Measurements from ENCODE around the gene VAV3. TPM values are rescaled to one million over a fixed set of nuclear protein-coding genes. Genes with fewer than 3 reads are reported as not detected.
"Not testable (repeated sequence)": the region's sequence is repeated elsewhere in the genome, so short reads cannot be mapped to it uniquely, and the experiment has no call there.

Gene VAV3, protein sequence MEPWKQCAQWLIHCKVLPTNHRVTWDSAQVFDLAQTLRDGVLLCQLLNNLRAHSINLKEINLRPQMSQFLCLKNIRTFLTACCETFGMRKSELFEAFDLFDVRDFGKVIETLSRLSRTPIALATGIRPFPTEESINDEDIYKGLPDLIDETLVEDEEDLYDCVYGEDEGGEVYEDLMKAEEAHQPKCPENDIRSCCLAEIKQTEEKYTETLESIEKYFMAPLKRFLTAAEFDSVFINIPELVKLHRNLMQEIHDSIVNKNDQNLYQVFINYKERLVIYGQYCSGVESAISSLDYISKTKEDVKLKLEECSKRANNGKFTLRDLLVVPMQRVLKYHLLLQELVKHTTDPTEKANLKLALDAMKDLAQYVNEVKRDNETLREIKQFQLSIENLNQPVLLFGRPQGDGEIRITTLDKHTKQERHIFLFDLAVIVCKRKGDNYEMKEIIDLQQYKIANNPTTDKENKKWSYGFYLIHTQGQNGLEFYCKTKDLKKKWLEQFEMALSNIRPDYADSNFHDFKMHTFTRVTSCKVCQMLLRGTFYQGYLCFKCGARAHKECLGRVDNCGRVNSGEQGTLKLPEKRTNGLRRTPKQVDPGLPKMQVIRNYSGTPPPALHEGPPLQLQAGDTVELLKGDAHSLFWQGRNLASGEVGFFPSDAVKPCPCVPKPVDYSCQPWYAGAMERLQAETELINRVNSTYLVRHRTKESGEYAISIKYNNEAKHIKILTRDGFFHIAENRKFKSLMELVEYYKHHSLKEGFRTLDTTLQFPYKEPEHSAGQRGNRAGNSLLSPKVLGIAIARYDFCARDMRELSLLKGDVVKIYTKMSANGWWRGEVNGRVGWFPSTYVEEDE
- total RNA-seq (2014; rRNA removed; shearing (Covaris generic)): 3.7 and 5.7 TPM in 2 replicates
- polyA plus RNA-seq (2015; cell fraction: cytosol; rRNA removed): 0.69 and 2.0 TPM in 2 replicates
- polyA plus RNA-seq (2015; cell fraction: nucleus; rRNA removed): 1.1 and 3.2 TPM in 2 replicates

DNA sequence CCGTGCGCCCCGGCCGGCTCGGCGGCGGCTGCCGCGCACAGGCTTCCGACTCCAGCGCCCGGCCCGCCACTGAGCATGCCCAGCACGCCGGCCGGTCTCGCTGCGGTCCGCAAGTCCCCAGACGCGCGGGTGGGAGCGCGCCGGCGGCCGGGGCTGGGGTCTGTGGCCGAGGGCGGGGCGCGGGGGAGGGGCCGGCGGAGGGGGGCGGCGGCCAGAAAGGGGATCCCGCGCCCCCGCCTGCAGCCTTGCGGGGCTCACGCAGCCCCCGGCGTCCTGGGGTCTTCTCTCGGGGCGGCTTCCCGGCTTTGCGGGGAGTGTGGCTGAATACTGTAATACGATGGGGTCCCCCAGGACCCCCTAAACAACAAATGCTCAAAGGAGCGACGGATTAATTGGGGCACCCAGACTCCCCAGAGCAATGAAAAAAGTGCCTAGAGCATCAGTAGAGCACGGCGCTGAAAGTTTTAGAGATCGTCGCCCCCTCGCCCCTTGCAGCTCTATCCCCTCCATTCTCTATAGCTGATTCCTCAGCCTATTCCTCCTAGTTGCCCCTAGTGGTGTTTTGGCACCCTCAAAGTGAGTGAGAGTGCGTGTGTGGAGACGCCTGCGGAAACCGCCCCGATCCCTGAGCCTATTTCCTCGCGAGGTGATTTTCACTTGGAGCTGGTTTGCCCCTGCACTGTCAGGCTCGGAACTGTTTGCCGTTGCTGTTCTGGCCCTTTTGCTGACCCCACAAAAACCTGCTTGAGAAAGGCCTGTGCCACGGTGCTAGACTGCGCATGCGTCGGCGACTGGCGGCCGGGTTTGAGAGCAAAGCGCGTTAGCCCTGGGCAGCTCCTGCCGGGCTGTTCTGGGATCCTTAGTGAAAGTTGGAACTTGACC is at the start of gene VAV3:
Gene VAV3 (minus strand): TSS at position 71 of the 882 bp plus-strand sequence. CDS start 311 bp downstream, outside the sequence.
- no peak for DNase-seq (ENCODE audit: low read depth)

DNA sequence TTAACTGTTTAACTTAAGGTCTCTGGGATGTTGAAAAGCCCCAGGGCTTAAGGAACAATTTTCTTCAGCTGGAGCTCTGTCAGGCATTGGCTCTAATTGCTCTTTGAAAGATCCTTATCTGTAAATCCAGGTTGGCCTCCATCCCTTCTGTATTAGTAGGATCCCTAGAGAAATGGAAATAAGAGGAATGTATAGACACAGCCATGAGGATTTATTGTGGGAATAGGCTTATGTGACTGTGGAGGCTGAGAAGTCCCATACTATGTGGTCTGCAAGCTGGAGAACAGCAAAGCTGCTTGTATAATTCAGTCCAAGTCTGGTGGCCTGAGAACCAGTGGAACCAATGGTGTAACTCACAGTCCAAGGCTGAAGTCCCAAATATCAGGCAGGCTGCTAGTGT is 47.6 kb upstream of the VAV3 start:
- DNase-seq (ENCODE audit: low read depth): no peak

DNA sequence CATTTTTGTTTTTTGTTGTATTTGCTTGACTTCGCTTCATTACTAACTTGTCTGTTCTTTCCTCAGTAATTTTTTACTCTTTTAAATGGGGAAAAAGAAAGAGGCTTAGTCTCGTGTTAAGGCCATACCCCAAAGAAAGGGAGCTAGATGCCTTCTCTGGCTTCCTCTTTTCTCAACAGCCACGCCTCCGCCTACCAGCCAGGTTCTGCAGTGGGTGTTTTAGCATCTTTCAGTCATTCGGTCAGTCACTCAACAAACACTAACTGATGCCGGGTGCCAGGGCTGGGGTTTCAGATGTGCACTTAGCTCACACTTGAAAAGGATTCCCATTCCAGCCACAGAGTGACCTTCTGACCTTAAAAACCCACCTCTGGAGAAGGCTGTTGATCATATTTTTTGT is 46.3 kb upstream of the VAV3 start:
- DNase-seq (ENCODE audit: low read depth): no peak

DNA sequence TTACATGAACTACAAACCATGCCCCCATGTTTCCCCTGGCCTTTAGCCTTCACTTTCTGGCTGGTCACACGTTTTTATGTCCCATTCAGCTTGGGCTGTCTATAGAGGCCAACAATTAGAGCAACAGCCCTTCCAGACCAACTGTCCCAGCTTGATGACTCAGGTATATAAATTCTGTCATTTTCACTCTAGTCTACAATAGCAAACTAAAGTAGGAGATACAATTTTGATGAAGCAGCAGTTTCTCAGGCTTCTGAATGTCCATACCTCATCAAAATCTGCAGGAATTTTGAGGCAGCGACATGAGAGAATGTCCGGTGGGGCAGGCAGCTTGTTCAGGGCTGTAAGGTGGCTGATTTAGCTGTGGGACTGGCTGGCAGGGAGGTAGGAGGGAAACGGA is 45.6 kb upstream of the VAV3 start:
- no peak for DNase-seq (ENCODE audit: low read depth)

DNA sequence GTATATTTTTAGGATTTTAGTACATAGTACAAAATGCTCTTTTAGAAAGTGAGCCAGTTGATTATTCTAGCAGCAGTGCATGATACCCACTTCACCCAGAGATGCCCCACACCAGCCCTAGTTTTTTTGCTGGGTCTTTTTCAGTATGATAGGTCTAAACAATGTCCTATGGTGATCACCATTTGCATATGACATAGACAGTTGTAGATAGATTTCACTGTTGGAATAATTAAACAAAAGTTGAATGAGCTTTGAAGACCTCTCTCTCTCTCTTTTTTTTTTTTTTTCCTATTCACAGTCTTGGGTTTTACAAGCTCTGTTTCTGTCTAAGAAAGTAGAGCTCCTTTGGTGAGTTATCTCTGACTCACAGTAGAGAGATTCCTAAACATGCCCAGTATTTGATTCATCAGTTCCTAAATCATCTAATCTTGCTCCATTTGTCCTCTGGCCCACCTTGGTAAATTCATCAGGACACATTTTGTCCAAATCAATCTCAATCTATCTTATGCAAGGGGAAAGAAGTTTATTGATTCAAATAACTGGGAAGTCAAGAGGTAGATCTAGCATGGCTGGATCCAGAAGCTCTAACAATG is 44.7 kb upstream of the VAV3 start:
- DNase-seq (ENCODE audit: low read depth): peak; percentile 86

DNA sequence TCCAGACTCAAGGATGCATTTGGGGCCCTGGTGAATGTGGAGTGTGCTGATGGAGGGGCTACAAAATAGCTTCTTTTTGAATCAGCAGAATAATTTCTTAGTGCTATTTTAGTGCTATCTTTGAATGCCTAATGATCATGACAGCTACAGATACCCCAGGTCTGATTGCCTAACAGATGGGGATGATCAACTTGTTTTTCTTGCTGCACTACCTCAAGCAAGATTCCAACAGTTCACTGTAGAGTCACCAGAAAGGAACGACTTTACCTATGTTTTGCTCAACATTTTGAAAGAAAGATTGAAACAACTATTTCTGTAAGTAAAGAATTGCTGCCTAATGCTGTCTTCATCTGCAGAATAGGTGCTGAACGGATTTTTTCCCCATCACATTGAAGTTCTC is 42.6 kb upstream of the VAV3 start:
- DNase-seq (ENCODE audit: low read depth): no peak

DNA sequence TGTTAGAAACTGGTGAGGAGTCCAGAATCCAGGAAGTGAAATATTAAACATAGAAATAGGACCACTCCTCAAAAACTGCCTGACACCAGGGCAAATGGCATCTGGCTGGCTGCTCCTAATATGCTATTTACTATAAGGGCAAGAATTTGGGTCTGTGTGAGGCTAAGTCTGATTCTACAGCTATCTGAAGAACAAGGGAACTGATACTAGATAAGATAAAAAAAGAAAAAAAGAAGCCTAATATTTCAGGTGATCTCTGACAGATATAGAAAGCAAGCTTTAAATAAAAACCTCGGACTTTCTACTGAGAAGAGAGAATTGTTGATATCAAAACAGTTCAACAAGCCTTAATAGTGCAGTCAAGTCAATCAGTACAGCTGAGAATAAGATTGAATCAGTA is 42.1 kb upstream of the VAV3 start:
- DNase-seq (ENCODE audit: low read depth): no peak

DNA sequence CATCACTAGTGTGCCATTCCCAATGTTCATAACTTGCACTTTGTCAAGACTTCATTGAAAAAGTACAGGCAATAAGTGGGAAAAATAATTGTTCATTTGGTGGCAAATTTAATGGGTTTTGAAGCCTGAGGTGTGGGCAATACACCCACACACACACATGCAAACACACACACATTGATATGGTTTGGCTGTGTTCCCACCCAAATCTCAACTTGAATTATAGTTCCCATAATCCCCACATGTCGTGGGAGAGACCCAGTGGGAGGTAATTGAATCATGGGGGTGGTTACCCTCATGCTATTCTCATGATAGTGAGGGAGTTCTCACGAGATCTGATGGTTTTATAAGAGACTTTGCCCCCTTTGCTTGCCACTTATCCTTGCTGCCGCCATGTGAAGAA is 39.9 kb upstream of the VAV3 start:
- DNase-seq (ENCODE audit: low read depth): not testable (repeated sequence)

DNA sequence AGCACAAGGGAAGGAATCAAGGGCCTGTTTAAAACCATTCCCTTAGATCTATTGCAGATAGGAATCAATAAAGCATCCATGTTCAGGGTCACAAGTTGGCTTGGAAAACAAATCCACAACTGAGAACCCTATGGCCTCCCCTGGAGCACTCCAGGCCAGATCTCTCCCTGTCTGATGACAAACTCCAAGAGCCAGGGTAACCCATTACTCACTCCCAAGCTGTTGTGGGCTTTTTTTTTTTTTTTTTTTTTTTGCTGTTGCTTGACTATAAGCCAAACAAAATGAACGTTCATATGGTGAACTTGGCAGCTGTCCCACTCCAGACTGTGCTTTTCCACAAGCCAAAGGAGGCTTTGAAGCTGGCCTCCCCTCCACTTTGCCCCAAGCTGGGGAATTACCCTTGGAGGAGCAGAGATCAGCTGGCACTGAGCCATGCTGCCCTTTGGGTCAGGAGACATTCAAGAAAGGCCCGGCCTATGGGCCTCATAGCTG is 35.7 kb upstream of the VAV3 start:
- DNase-seq (ENCODE audit: low read depth): peak; percentile 92

DNA sequence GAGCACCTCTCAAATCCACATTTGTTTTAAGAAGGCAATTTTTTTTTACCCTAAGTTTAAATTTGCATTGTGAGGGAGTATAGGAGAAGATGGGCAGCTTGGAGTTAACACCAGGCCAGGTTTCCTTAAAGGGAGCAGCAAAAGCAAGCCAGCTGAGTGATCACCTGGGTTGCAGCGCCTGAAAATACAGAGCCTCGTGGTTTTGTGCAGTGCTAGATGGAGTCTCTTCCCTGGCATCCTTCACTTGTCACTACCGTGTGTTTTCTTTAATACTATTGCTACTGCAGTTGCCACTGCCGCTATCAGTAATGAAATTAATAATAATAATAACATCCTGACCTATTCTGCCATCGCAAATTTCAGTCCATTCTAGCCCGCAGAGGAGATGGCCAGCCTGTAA is 35.2 kb upstream of the VAV3 start:
- no peak for DNase-seq (ENCODE audit: low read depth)

DNA sequence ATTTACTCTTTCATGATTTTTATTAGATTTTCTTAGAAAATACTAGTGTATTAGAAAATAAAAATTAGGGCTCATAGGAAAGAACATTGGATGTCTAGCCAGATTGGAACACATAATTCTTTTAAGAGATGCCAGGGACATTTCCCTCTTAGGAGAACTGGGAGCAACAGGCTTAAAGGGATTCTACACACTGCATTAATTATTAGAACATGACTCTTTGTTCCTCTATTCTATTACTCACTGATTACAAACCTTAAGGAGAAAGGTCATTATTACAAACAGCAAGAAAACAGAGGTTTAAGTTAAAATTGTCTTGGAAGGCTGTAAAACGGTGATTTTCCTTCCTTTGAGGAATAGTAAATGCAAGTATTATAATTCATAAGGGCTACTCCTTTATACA is 32.9 kb upstream of the VAV3 start:
- DNase-seq (ENCODE audit: low read depth): no peak

DNA sequence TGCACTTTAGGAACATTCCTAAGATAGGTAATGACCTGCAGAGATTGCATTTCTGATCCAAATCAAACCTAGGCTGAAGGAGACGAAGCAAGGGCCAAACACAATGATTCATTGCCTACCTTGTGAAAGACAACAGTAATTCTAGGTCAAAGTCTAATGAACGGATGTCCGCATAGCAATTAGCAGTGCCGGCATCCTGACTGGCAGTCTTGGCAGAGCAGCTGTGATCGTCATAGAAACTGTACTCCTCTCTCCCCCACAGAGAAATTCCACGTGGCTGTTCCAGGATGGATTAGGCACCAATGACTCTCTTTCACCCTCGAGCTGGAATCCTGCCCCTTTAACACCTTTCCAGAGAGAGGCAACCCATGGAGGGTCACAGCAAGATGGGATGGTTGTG is 28.9 kb upstream of the VAV3 start:
- DNase-seq (ENCODE audit: low read depth): peak; percentile 35

DNA sequence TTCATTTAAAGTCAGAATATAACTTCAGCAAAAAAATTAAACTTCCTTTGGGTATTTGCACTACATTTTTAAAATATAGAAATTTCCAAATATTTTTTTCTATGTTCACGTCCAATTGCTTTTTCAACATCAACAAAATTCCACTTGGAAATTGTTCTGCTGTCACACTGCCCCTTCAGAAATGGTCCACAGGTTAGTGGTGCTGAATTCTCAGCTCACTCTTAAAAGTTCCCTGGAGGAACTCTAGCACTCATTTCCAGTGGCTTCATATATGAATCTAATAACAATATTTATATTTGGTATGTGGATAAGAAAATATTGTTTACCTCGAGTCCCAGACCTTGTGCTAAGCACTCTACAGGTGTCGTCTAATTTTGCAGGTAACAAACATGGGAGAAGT is 27.4 kb upstream of the VAV3 start:
- no peak for DNase-seq (ENCODE audit: low read depth)

DNA sequence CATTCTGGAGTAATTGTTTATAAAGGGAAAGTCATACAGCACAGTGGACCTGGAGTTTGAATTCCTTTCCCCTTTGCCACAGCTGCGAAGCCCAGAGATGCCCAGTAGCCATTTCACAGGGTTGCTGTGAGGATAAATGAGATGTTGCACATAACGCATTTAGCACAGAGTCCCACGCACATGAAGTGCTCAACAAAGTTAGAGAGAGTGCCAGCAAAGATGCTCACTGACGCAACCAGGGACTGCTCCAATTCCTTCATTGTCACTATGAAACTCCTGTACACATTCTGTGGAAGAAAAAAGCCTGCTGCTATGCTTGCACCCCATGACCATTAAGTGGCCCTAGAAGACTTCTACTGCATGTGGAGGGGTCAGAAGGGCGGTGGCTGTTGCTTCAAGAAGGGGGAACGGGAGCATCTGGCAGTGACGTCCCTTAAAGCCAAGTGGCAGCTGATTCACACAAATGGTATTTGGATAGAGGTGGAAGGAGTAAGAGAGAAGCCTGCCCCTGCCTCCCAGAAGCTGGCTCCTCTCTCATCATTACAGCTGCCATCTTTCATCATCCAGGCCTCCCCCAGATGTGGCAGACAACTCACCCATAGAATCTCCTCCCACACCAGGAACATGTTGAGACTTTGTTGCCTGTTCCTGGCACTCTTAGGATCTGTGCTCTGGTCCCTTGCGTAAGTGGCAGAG is 26.5 kb upstream of the VAV3 start:
- peak; percentile 73 for DNase-seq (ENCODE audit: low read depth)

DNA sequence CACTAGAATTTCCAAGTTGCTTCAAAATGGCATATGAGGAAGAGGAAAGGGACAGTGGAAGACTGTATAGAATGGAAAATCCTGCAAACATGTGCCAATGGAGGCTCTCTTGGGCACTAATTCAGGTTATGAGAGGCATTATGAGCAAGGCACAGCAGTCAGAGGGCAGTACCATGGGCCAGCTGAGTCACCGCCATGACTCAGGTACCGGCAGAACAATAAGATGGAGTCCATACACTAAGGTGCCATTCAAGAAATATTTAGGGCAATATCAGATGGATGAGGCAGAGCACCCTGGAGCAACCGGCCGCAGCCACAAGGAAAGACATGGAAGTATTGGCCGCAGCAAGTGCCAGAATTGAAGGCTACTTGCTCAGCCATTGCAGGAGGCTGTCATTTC is 25.6 kb upstream of the VAV3 start:
- DNase-seq (ENCODE audit: low read depth): peak; percentile 76

DNA sequence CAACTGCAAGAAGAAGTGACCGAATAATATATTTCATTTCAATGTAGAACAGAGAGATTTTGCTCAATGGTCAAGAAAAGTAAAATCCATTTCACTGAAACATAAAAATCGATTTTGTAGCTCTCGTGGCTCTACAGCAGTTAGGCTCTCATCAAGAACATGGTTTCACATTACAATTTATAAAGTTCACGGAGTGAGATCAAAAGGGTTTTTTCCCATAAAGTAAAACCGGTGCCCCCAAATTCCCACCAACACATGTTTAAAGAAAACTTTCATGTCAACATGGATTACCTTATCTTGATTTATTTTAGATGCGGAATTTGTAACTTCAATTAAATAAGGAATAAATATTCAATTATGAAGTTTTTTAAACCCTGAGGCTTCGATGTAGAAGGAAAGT is 16.3 kb upstream of the VAV3 start:
- DNase-seq (ENCODE audit: low read depth): no peak

DNA sequence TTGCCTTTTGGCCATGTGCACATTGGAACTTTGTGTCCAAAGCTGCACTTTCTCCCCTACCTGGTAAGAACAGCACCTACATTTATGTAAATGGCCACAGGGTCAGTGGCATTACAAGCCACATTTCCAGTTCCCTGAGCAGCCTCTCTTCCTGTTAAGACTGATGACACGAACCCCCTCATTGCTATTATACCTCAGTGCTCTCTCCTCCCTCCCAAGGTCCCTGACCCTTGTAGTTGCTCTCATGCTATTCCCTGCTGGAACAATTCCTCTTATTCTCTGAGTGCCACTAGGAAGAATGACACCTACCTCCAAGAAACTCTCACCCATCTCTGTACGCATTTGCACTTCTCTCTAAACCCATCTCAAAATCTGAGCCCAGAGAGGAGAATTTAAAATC is 14.9 kb upstream of the VAV3 start:
- DNase-seq (ENCODE audit: low read depth): no peak

DNA sequence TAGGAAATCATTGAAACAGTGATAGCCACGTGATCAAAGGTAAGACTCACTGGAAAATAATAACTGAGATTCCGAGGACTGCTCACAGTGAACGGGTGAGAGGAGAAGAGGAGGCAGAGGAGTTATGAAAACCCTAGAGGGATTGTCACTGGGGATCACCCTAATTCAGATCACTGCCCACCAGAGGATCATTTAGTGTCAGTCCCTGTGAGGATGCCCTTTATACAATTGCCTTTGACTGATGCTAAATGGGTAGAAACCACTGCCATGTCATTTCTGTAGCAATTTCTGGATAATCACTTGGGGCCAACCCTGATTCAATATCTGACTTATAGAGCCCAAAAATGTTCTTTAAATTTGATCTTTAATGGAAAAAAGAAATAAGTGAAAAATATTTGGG is 14.1 kb upstream of the VAV3 start:
- DNase-seq (ENCODE audit: low read depth): no peak

DNA sequence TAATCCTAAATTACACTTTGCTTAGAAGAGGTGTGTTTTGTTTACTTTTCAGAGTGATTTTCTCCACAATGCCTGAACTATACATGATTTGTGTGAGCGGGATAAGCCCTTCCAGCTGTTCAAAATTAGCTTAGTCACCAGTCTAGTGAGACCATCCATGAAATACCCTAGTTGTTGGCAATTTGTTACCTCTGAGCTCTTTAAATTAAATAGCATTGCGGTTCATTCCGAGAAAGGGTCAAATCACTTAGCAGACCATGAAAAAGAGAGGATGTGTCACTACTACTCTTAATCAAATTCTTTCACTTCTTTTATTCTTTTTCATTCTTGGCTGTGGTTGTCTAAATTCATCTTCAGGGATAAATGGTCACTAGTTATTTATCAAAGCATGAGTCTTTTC is 11.9 kb upstream of the VAV3 start:
- no peak for DNase-seq (ENCODE audit: low read depth)

DNA sequence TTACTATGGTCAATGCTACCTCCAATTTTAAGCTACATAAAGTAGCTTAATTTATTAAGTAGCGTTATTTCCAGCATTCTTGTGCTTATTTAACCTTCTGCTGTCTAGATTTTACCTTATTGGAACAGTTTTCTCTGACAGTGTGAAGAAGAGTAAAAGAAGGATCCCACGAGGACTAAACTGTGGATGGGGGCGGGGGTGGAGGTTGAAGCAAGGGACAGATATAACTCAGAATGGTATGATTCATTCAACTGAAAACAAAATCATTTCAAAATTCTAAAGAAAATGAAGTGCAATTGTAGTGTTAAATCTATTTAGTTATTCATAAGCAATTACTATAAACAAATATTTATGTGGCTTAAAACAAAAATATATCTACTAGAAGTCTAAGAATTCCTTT is 11.5 kb upstream of the VAV3 start:
- no peak for DNase-seq (ENCODE audit: low read depth)

Measured in HT1080 (cell line).